ENCODE data around the gene ZCCHC24. TPM values are rescaled to one million over a fixed set of nuclear protein-coding genes. Genes with fewer than 3 reads are reported as not detected.

The ZCCHC24 gene
- total and polyA plus RNA-seq, 2 donors (not counting 3 experiments of a cell fraction or from before 2014, with no cell fraction given): 5.2 to 8.4 TPM

GRCh38 chr10:79387974-79388850 is 57.2 kb downstream of the ZCCHC24 start:
- Histone ChIP-seq H3K4me2 (ENCODE audit: insufficient read depth, low read length) (no peak overlapping the region), H3K79me2 (ENCODE audit: control insufficient read depth, insufficient read depth, low read length) (no peaks in the 10 kb centered on the region), H4K20me1 (replicated peaks; ENCODE audit: control insufficient read depth, extremely low read depth, insufficient read depth, low read length) (no peaks in the 10 kb centered on the region), H3K4me3 (replicated peaks in 1 of 3; ENCODE audit: insufficient read depth in 1 of 3, low read depth in 1 of 3, low read length in 3 of 3) (no peak overlapping the region), H3K27me3 (ENCODE audit: control insufficient read depth in 2 of 2, insufficient read depth in 2 of 2, low read length in 2 of 2) (no peaks in the 10 kb centered on the region), H3K27ac (ENCODE audit: insufficient read depth, low read depth, low read length) (no peak overlapping the region), H3K36me3 (ENCODE audit: control insufficient read depth in 2 of 2, extremely low read depth in 1 of 2, insufficient read depth in 2 of 2, low read length in 2 of 2) (no peaks in the 10 kb centered on the region), H3K4me1 (ENCODE audit: control insufficient read depth, extremely low read depth, insufficient read depth, low read length) (no peaks in the 10 kb centered on the region), H3K9ac (replicated peaks; ENCODE audit: extremely low read depth, insufficient read depth, low read length) (no peak overlapping the region), H2AFZ (ENCODE audit: low read depth, low read length) (no peak overlapping the region), H3K9me1 (replicated peaks; ENCODE audit: control insufficient read depth, extremely low read depth, insufficient read depth, low read length) (no peaks in the 10 kb centered on the region), H3K9me3 (replicated peaks; ENCODE audit: control insufficient read depth, insufficient read depth, low read length) (no peaks in the 10 kb centered on the region)
- FAIRE-seq (no peak), DNase-seq (ENCODE audit: low read depth, low spot score) (no peak)
- POLR2A ChIA-PET: no interaction called here
- BruUV-seq (replicated peaks): no TSS peak
- intact Hi-C loops (cut with micrococcal nuclease) (no loop called here), dilution Hi-C loops (cut with MboI; ENCODE audit: extremely low pct_ligation_motif_present, low sequenced_read_pairs) (no loop called here)
- TF ChIP-seq GATA2 (IDR thresholded peaks at IDR 0.05; ENCODE audit: insufficient read depth, insufficient read length, low read depth, low read length) (no peak), JUN (IDR thresholded peaks at IDR 0.05; ENCODE audit: borderline replicate concordance, insufficient read depth, insufficient read length, low read depth) (no peak), MAX (IDR thresholded peaks at IDR 0.05; ENCODE audit: insufficient read depth, insufficient read length) (no peak), POLR2AphosphoS5 (IDR thresholded peaks at IDR 0.05; ENCODE audit: insufficient read depth, low read depth, low read length) (no peak), FOS (IDR thresholded peaks at IDR 0.05; ENCODE audit: borderline replicate concordance, insufficient read depth, low read length) (no peak), MYC (IDR thresholded peaks at IDR 0.05; ENCODE audit: low read depth, low read length) (no peak), CTCF (IDR thresholded peaks at IDR 0.05; ENCODE audit: extremely low read depth in 1 of 2, insufficient read depth in 1 of 2, low read depth in 1 of 2, low read length in 2 of 2) (no peak), POLR2A (IDR thresholded peaks at IDR 0.05; ENCODE audit: low read depth, low read length) (no peak)
- CTCF ChIA-PET: interaction anchor here (0.8 to 2.3 kb wide), 4 partner anchors 12 to 80 kb away, joined by 3 to 13 read pairs (median 6); no protein-coding TSS in a partner anchor

Measured in endothelial cell of umbilical vein (primary cell).